HCT116 (cell line): ENCODE data around the gene DOP1A. TPM values are rescaled to one million over a fixed set of nuclear protein-coding genes. Genes with fewer than 3 reads are reported as not detected.

Source experiments
- ATAC-seq: fragments of 200-7000 bp; cut with Tn5 transposase; 2 replicates; pipeline ENCODE4 v1.9.1; 2020; ENCODE audit warnings: mild to moderate bottlenecking, moderate library complexity
- BruUV-seq: library from RNA; stranded (reverse); fragments of 400-500 nt; replicated peaks from 2 replicates; lab custom pipeline; 2021; lab: Mats Ljungman, UMichigan
- CTCF ChIA-PET: fragments of 300-600 bp; sonication (Branson Sonifier 250); formaldehyde crosslinking; loops from one replicate; lab custom pipeline; 2021; ENCODE audit warnings: antibody characterized with exemption; lab: Charles Lee
- POLR2A ChIA-PET: fragments of 300-600, 350-600 bp; sonication (Branson Sonifier 250); formaldehyde crosslinking; loops from one replicate; lab custom pipeline; 2021; ENCODE audit warnings: antibody characterized with exemption; lab: Charles Lee
- RAD21 ChIA-PET, 2 experiments: fragments of 300-600 bp; sonication (Branson Sonifier 250); formaldehyde crosslinking; loops; one replicate each; lab custom pipeline; 2023; ENCODE audit warnings: low total read pairs in 2 of 2; ENCODE audit not compliant: uncharacterized antibody in 2 of 2, unreplicated experiment in 2 of 2, low non-redundant PET in 1 of 2; lab: Charles Lee
- DNase-seq: peaks from one replicate; pipeline ENCODE4 v3.0.0-alpha.2; 2010; ENCODE audit warnings: low read depth, low spot score
- H2AFZ ChIP-seq: fragments of 200-600 bp; shearing (Covaris generic), sonication (generic); 2 replicates; pipeline ENCODE4 v1.6.1; 2017; ENCODE audit warnings: low read depth, mixed run types, mixed read lengths, antibody characterized with exemption, low read length; ENCODE audit not compliant: poor library complexity, severe bottlenecking
- H3K27ac ChIP-seq: 2 replicates; pipeline ENCODE4 v1.5.1; 2012; ENCODE audit warnings: low read depth, low read length
- H3K27me3 ChIP-seq: fragments of 200-600 bp; sonication (generic); 2 replicates; pipeline ENCODE4 v1.6.1; 2016; ENCODE audit warnings: mixed run types, low read length, mixed read lengths; ENCODE audit not compliant: insufficient read depth
- H3K36me3 ChIP-seq, 2 experiments: fragments of 200-500 bp in 1 of 2; fragments of 200-600 bp in 1 of 2; sonication (Bioruptor generic) in 1 of 2; sonication (generic) in 1 of 2; 2 replicates each; pipeline versions ENCODE4 v1.5.1 to v1.6.1; 2014 to 2016; ENCODE audit warnings: low read length in 2 of 2, inconsistent platforms in 1 of 2, mixed read lengths in 1 of 2, mixed run types in 1 of 2; ENCODE audit not compliant: insufficient read depth in 2 of 2, control insufficient read depth in 1 of 2
- H3K4me1 ChIP-seq, 2 experiments: fragments of 200-600 bp in 1 of 2; sonication (generic) in 1 of 2; 2 replicates each; pipeline versions ENCODE4 v1.5.1 to v1.6.1; 2012 to 2017; ENCODE audit warnings: low read length in 2 of 2, inconsistent platforms in 1 of 2, mild to moderate bottlenecking in 1 of 2, mixed read lengths in 1 of 2, mixed run types in 1 of 2, moderate library complexity in 1 of 2; ENCODE audit not compliant: insufficient read depth in 2 of 2, control insufficient read depth in 1 of 2
- H3K4me2 ChIP-seq: fragments of 200-600 bp; sonication (generic); 2 replicates; pipeline ENCODE4 v1.6.1; 2017; ENCODE audit warnings: mixed run types, low read length, mixed read lengths
- H3K4me3 ChIP-seq, 2 experiments: fragments of 200-600 bp in 1 of 2; sonication (generic) in 1 of 2; replicated peaks in 1 of 2; 2 replicates each; pipeline ENCODE4 v1.5.1; 2011 to 2016; ENCODE audit warnings: low read length in 2 of 2, control low read depth in 1 of 2, low read depth in 1 of 2, mild to moderate bottlenecking in 1 of 2, mixed read lengths in 1 of 2, mixed run types in 1 of 2
- H3K79me2 ChIP-seq: fragments of 200-600 bp; sonication (generic); 2 replicates; pipeline ENCODE4 v1.6.1; 2017; ENCODE audit warnings: mild to moderate bottlenecking, mixed run types, low read length, moderate library complexity, mixed read lengths; ENCODE audit not compliant: insufficient read depth
- H3K9ac ChIP-seq: fragments of 200-600 bp; sonication (generic); 2 replicates; pipeline ENCODE4 v1.6.1; 2016; ENCODE audit warnings: low read length, mixed read lengths
- H3K9me2 ChIP-seq: fragments of 200-600 bp; sonication (generic), shearing (Covaris generic); 2 replicates; pipeline ENCODE4 v1.6.1; 2017; ENCODE audit warnings: mixed run types, mild to moderate bottlenecking, moderate library complexity; ENCODE audit not compliant: insufficient read depth
- H3K9me3 ChIP-seq, 2 experiments: fragments of 200-500 bp in 1 of 2; fragments of 200-600 bp in 1 of 2; sonication (Bioruptor generic) in 1 of 2; sonication (generic) in 1 of 2; 2 replicates each; pipeline ENCODE4 v1.6.1; 2014 to 2017; ENCODE audit warnings: low read length in 2 of 2, mixed read lengths in 2 of 2, inconsistent platforms in 1 of 2, low read depth in 1 of 2, mild to moderate bottlenecking in 1 of 2, mixed run types in 1 of 2, moderate library complexity in 1 of 2; ENCODE audit not compliant: control insufficient read depth in 1 of 2, insufficient read depth in 1 of 2
- H4K20me1 ChIP-seq: fragments of 200-600 bp; sonication (generic), shearing (Covaris generic); 2 replicates; pipeline ENCODE4 v1.6.1; 2017; ENCODE audit warnings: mixed run types, mild to moderate bottlenecking, moderate library complexity; ENCODE audit not compliant: insufficient read depth
- ATF3 ChIP-seq: IDR thresholded peaks from 2 replicates; pipeline ENCODE4 v1.6.1; 2012
- CBX3 ChIP-seq: IDR thresholded peaks from 2 replicates; pipeline ENCODE4 v1.6.1; 2012; ENCODE audit warnings: low read depth
- EGR1 ChIP-seq: IDR thresholded peaks from 2 replicates; pipeline ENCODE4 v1.6.1; 2012; ENCODE audit warnings: low read depth
- ELF1 ChIP-seq: IDR thresholded peaks from 2 replicates; pipeline ENCODE4 v1.6.1; 2012; ENCODE audit warnings: low read depth, borderline replicate concordance
- EZH2 ChIP-seq: fragments of 200-600 bp; sonication (generic); IDR thresholded peaks from 2 replicates; pipeline ENCODE4 v1.6.1; 2017; ENCODE audit warnings: antibody characterized with exemption, mixed run types
- EZH2phosphoT487 ChIP-seq: fragments of 200-600 bp; IDR thresholded peaks from 2 replicates; pipeline ENCODE4 v1.6.1; 2018; ENCODE audit warnings: antibody characterized with exemption, borderline replicate concordance
- FOSL1 ChIP-seq: IDR thresholded peaks from 2 replicates; pipeline ENCODE4 v1.6.1; 2012; ENCODE audit warnings: low read depth
- JUND ChIP-seq: IDR thresholded peaks from 2 replicates; pipeline ENCODE4 v1.6.1; 2012
- MAX ChIP-seq: IDR thresholded peaks from 2 replicates; pipeline ENCODE4 v1.6.1; 2012
- POLR2A ChIP-seq: IDR thresholded peaks from 2 replicates; pipeline ENCODE4 v1.7.0; 2011; ENCODE audit warnings: borderline replicate concordance; ENCODE audit not compliant: insufficient read depth, insufficient read length; ENCODE audit errors: extremely low read depth
- POLR2AphosphoS5 ChIP-seq: IDR thresholded peaks from 2 replicates; pipeline ENCODE4 v1.6.1; 2011; ENCODE audit warnings: mild to moderate bottlenecking, low read depth, low read length, moderate library complexity
- REST ChIP-seq: IDR thresholded peaks from 2 replicates; pipeline ENCODE4 v1.6.1; 2012; ENCODE audit warnings: low read depth
- TCF7L2 ChIP-seq: IDR thresholded peaks from 2 replicates; pipeline ENCODE4 v1.7.0; 2011; ENCODE audit warnings: borderline replicate concordance, inconsistent platforms; ENCODE audit not compliant: insufficient read depth, insufficient read length; ENCODE audit errors: extremely low read depth
- YY1 ChIP-seq: IDR thresholded peaks from 2 replicates; pipeline ENCODE4 v1.6.1; 2011; ENCODE audit warnings: low read length, low read depth, moderate library complexity, mild to moderate bottlenecking; ENCODE audit not compliant: insufficient replicate concordance; ENCODE audit errors: extremely low read depth
- ZFX ChIP-seq: fragments of 450-650 bp; IDR thresholded peaks from 2 replicates; pipeline ENCODE4 v1.6.1; 2017
- ZNF274 ChIP-seq: fragments of 200-500 bp; sonication (Bioruptor generic); IDR thresholded peaks from 2 replicates; pipeline ENCODE4 v1.6.1; 2014; ENCODE audit warnings: mild to moderate bottlenecking, low read depth, low read length, inconsistent platforms
- intact Hi-C: fragments of 100-400 bp; cut with micrococcal nuclease; formaldehyde crosslinking; loops from 2 replicates; pipeline ENCODE4 v1.10.0; 2022
- total RNA-seq: library from RNA; stranded (reverse); gene quantifications from one replicate; pipeline ENCODE4 v1.2.1, GENCODE V29; 2021; ENCODE audit not compliant: unreplicated experiment

Gene DOP1A
- total RNA-seq, 1 experiment from 2014 or later: 7.1 TPM

- TF ChIP-seq ZNF274: no peak
- TF ChIP-seq ELF1: no peak
- TF ChIP-seq ZFX: no peak
- TF ChIP-seq ATF3: no peak
- TF ChIP-seq EZH2phosphoT487: no peak
- no peak for TF ChIP-seq EZH2
- no peak for TF ChIP-seq POLR2AphosphoS5
Measured at GRCh38 chr6:83108378-83108777, 40.9 kb downstream of the DOP1A start (continued).

- ATAC-seq: no peak
- Histone ChIP-seq H3K4me2 (no peak overlapping the region), H2AFZ (no peak overlapping the region), H3K9me3 (no peaks in the 10 kb centered on the region), H3K27ac (no peak overlapping the region), H3K4me1 (no peaks in the 10 kb centered on the region), H3K79me2 (no peaks in the 10 kb centered on the region), H4K20me1 (no peaks in the 10 kb centered on the region)
- POLR2A ChIA-PET: no interaction called here
- CTCF ChIA-PET: no interaction called here
- TF ChIP-seq EGR1 (no peak), EZH2phosphoT487 (no peak), MAX (no peak), TCF7L2 (no peak), FOSL1 (no peak), YY1 (no peak), ELF1 (no peak), POLR2A (no peak), ZFX (no peak), REST (no peak), CBX3 (no peak), JUND (no peak)
- TF ChIP-seq, all 23 proteins: peak for 0
- no peak overlapping the region for H3K9ac ChIP-seq
- intact Hi-C loops: no loop called here
- no TSS peak for BruUV-seq
- H3K9me2 ChIP-seq: no peaks in the 10 kb centered on the region
- no peaks in the 10 kb centered on the region for H3K36me3 ChIP-seq
- H3K4me3 ChIP-seq: no peak overlapping the region
- H3K27me3 ChIP-seq: no peaks in the 10 kb centered on the region
- RAD21 ChIA-PET: no interaction called here
- no peak for DNase-seq
Measured at GRCh38 chr6:83113258-83113657, 45.8 kb downstream of the DOP1A start.
